ENCODE results near the gene TLL2.

DNA sequence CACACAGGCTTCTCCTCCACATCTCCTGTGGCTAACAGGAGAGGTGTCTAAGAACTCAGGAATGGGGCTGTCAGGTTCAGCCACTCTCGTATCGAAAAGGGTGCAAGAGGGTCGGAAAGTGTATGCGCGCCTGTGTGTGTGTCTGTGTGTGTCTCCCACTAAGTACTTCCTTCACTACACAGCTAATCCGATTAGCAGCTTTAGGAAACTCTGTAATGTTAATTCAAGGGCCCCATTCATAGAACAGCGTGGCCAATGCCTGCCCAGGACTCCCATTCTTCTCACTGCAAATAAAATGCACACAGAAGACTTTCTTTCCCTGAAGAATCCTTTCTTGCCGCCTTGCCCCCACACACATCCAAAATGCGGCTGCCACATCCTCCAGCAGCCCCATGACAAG lies 39.9 kb downstream of the TLL2 start:
- TF ChIP-seq, protein P1, sequence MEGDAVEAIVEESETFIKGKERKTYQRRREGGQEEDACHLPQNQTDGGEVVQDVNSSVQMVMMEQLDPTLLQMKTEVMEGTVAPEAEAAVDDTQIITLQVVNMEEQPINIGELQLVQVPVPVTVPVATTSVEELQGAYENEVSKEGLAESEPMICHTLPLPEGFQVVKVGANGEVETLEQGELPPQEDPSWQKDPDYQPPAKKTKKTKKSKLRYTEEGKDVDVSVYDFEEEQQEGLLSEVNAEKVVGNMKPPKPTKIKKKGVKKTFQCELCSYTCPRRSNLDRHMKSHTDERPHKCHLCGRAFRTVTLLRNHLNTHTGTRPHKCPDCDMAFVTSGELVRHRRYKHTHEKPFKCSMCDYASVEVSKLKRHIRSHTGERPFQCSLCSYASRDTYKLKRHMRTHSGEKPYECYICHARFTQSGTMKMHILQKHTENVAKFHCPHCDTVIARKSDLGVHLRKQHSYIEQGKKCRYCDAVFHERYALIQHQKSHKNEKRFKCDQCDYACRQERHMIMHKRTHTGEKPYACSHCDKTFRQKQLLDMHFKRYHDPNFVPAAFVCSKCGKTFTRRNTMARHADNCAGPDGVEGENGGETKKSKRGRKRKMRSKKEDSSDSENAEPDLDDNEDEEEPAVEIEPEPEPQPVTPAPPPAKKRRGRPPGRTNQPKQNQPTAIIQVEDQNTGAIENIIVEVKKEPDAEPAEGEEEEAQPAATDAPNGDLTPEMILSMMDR (IDR thresholded peaks at IDR 0.05; ENCODE audit: low read length), result no peak
- TF ChIP-seq EZH2 (optimal IDR thresholded peaks at IDR 0.05; ENCODE audit: low read depth, low read length), result no peak
